OCI-LY7 (cell line): ENCODE results near the gene DXO. TPM values are rescaled to one million over a fixed set of nuclear protein-coding genes. Genes with fewer than 3 reads are reported as not detected.

ENCODE experiments used
- BruUV-seq: library from RNA; stranded (reverse); fragments of 400-500 nt; replicated peaks from 2 replicates; lab custom pipeline; 2021; lab: Mats Ljungman, UMichigan
- CTCF ChIA-PET: fragments of 300-600 bp; sonication (Branson Sonifier 250); formaldehyde crosslinking; loops from one replicate; lab custom pipeline; 2022; ENCODE audit warnings: antibody characterized with exemption; ENCODE audit not compliant: unreplicated experiment; lab: Charles Lee
- POLR2A ChIA-PET: fragments of 300-600 bp; sonication (Branson Sonifier 250); formaldehyde crosslinking; loops from one replicate; lab custom pipeline; 2022; ENCODE audit warnings: antibody characterized with exemption; lab: Charles Lee
- DNase-seq: peaks from one replicate; pipeline ENCODE4 v3.0.0-alpha.2; 2015; ENCODE audit warnings: low spot score
- H2AFZ ChIP-seq: fragments of 200-600 bp; sonication (generic), shearing (Covaris generic); 2 replicates; pipeline ENCODE4 v1.6.1; 2014; ENCODE audit warnings: mild to moderate bottlenecking, antibody characterized with exemption, low read length, moderate library complexity
- H3K27ac ChIP-seq: fragments of 200-600 bp; sonication (generic); 2 replicates; pipeline ENCODE4 v1.5.1; 2014; ENCODE audit warnings: mixed run types, low read depth, mild to moderate bottlenecking, moderate library complexity, low read length, inconsistent platforms; ENCODE audit not compliant: poor library complexity, severe bottlenecking
- H3K36me3 ChIP-seq: fragments of 200-600 bp; sonication (generic); 2 replicates; pipeline ENCODE4 v1.6.1; 2014; ENCODE audit warnings: mild to moderate bottlenecking, antibody characterized with exemption, low read length, moderate library complexity, mixed read lengths; ENCODE audit not compliant: insufficient read depth
- H3K4me1 ChIP-seq: fragments of 200-600 bp; sonication (generic); 2 replicates; pipeline ENCODE4 v1.5.1; 2014; ENCODE audit warnings: mild to moderate bottlenecking, low read length; ENCODE audit not compliant: insufficient read depth, poor library complexity, severe bottlenecking
- H3K4me2 ChIP-seq: fragments of 200-600 bp; sonication (generic); 2 replicates; pipeline ENCODE4 v1.6.1; 2014; ENCODE audit warnings: mild to moderate bottlenecking, low read length
- H3K4me3 ChIP-seq: fragments of 200-600 bp; sonication (generic); 2 replicates; pipeline ENCODE4 v1.5.1; 2014; ENCODE audit warnings: mild to moderate bottlenecking, low read depth, low read length; ENCODE audit not compliant: poor library complexity, severe bottlenecking
- H3K79me2 ChIP-seq: fragments of 200-600 bp; sonication (generic); 2 replicates; pipeline ENCODE4 v1.6.1; 2016; ENCODE audit warnings: low read depth, mild to moderate bottlenecking, low read length, moderate library complexity, mixed read lengths; ENCODE audit not compliant: insufficient read depth
- H3K9me2 ChIP-seq: fragments of 200-600 bp; sonication (generic); 2 replicates; pipeline ENCODE4 v1.6.1; 2016; ENCODE audit warnings: mild to moderate bottlenecking, low read length, mixed read lengths; ENCODE audit not compliant: insufficient read depth
- H3K9me3 ChIP-seq: fragments of 200-600 bp; sonication (generic); 2 replicates; pipeline ENCODE4 v1.6.1; 2014; ENCODE audit warnings: mild to moderate bottlenecking, mixed run types, low read length, mixed read lengths
- H4K20me1 ChIP-seq: fragments of 200-600 bp; sonication (generic); 2 replicates; pipeline ENCODE4 v1.6.1; 2014; ENCODE audit warnings: mild to moderate bottlenecking, antibody characterized with exemption, low read length, moderate library complexity, mixed read lengths; ENCODE audit not compliant: insufficient read depth
- EZH2phosphoT487 ChIP-seq: fragments of 200-600 bp; sonication (generic); IDR thresholded peaks from 2 replicates; pipeline ENCODE4 v1.6.1; 2018; ENCODE audit warnings: low read depth, borderline replicate concordance, mild to moderate bottlenecking, mixed run types, antibody characterized with exemption, low read length, moderate library complexity, mixed read lengths
- intact Hi-C: fragments of 100-400 bp; cut with micrococcal nuclease; formaldehyde crosslinking; loops from one replicate; pipeline ENCODE4 v1.10.0; 2022; ENCODE audit not compliant: unreplicated experiment
- total RNA-seq, 2 experiments: library from RNA; depleted of rRNA in 1 of 2; stranded (reverse); fragments of >200 nt in 1 of 2; shearing (Covaris generic) in 1 of 2; gene quantifications; 2 replicates each; pipeline ENCODE4 v1.2.3, GENCODE V29; 2014 to 2022
- TF ChIP-seq, protein P1 (sequence below): fragments of 200-600 bp; sonication (generic); conservative IDR thresholded peaks from 2 replicates; pipeline ENCODE4 v1.5.1; 2014; ENCODE audit warnings: mild to moderate bottlenecking, antibody characterized with exemption, low read length, moderate library complexity, mixed read lengths

The DXO gene
- total RNA-seq, 2 experiments from 2014 or later: 17.5 to 36.5 TPM

DNA sequence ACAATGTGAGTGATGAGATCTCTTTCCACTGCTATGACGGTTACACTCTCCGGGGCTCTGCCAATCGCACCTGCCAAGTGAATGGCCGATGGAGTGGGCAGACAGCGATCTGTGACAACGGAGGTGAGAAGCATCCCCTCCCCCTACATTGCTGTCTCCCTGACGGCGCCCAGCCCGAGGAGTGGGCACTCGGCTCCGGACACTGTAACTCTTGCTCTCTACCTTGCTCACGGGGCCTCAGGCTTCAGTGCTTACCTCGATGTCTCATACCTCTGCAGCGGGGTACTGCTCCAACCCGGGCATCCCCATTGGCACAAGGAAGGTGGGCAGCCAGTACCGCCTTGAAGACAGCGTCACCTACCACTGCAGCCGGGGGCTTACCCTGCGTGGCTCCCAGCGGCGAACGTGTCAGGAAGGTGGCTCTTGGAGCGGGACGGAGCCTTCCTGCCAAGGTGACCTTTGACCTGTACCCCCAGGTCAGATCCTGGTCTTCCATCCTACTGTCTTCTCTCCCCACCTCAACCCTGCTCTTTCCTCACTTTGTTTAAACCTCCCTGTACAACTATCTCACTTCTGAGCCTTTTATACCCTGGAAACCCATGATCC is 24.8 kb downstream of the DXO start:
- H3K36me3 ChIP-seq: peaks cover 15% of the 10 kb centered on the region; the same call in 1 of the 2 replicates
- no peak overlapping the region for H3K4me2 ChIP-seq
- H3K9me2 ChIP-seq: no peaks in the 10 kb centered on the region
- H3K4me1 ChIP-seq: no peaks in the 10 kb centered on the region
- BruUV-seq: no TSS peak
- DNase-seq: no peak
- no peaks in the 10 kb centered on the region for H4K20me1 ChIP-seq
- ChIA-PET POLR2A (no interaction called here), CTCF (no interaction called here)
- H3K4me3 ChIP-seq: no peak overlapping the region
- no peak overlapping the region for H2AFZ ChIP-seq
- intact Hi-C loops: no loop called here
- no peaks in the 10 kb centered on the region for H3K79me2 ChIP-seq
- TF ChIP-seq EZH2phosphoT487: no peak
- TF ChIP-seq, protein P1, sequence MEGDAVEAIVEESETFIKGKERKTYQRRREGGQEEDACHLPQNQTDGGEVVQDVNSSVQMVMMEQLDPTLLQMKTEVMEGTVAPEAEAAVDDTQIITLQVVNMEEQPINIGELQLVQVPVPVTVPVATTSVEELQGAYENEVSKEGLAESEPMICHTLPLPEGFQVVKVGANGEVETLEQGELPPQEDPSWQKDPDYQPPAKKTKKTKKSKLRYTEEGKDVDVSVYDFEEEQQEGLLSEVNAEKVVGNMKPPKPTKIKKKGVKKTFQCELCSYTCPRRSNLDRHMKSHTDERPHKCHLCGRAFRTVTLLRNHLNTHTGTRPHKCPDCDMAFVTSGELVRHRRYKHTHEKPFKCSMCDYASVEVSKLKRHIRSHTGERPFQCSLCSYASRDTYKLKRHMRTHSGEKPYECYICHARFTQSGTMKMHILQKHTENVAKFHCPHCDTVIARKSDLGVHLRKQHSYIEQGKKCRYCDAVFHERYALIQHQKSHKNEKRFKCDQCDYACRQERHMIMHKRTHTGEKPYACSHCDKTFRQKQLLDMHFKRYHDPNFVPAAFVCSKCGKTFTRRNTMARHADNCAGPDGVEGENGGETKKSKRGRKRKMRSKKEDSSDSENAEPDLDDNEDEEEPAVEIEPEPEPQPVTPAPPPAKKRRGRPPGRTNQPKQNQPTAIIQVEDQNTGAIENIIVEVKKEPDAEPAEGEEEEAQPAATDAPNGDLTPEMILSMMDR: no peak
- no peaks in the 10 kb centered on the region for H3K9me3 ChIP-seq
- H3K27ac ChIP-seq: no peak overlapping the region

DNA sequence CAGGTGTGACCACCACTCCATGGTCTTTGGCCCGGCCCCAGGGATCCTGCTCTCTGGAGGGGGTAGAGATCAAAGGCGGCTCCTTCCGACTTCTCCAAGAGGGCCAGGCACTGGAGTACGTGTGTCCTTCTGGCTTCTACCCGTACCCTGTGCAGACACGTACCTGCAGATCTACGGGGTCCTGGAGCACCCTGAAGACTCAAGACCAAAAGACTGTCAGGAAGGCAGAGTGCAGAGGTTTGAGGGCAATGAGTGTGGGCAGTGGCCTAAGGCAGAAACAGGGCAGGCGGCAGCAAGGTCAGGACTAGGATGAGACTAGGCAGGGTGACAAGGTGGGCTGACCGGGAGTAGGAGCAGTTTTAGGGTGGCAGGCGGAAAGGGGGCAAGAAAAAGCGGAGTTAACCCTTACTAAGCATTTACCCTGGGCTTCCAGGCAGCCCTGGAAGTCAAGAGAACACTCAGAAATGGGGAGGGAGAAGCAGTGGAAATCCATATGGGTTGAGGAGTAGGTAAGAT is 25.5 kb downstream of the DXO start:
- no peak for TF ChIP-seq EZH2phosphoT487
- no peak for DNase-seq
- Histone ChIP-seq H3K27ac (no peak overlapping the region), H3K79me2 (no peaks in the 10 kb centered on the region), H3K4me3 (no peak overlapping the region), H3K36me3 (peaks cover 8% of the 10 kb centered on the region; the same call in 1 of the 2 replicates), H3K4me1 (no peaks in the 10 kb centered on the region), H3K9me3 (no peaks in the 10 kb centered on the region), H4K20me1 (no peaks in the 10 kb centered on the region), H3K9me2 (no peaks in the 10 kb centered on the region), H3K4me2 (no peak overlapping the region), H2AFZ (no peak overlapping the region)
- CTCF ChIA-PET: no interaction called here
- POLR2A ChIA-PET: no interaction called here
- no TSS peak for BruUV-seq
- intact Hi-C loops: no loop called here

DNA sequence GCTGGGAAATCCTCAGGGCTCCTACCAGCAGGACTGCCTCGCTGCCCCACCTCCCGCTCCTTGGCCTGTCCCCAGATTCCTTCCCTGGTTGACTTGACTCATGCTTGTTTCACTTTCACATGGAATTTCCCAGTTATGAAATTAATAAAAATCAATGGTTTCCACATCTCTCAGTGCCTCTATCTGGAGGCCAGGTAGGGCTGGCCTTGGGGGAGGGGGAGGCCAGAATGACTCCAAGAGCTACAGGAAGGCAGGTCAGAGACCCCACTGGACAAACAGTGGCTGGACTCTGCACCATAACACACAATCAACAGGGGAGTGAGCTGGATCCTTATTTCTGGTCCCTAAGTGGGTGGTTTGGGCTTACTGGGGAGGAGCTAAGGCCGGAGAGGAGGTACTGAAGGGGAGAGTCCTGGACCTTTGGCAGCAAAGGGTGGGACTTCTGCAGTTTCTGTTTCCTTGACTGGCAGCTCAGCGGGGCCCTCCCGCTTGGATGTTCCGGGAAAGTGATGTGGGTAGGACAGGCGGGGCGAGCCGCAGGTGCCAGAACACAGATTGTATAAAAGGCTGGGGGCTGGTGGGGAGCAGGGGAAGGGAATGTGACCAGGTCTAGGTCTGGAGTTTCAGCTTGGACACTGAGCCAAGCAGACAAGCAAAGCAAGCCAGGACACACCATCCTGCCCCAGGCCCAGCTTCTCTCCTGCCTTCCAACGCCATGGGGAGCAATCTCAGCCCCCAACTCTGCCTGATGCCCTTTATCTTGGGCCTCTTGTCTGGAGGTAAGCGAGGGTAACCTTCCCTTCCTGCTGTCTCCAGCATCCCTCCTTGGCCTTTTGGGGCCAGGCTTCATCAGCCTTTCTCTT is 26.2 kb downstream of the DXO start, which contains the start of gene CFB:
TSS of gene CFB (plus strand) at position 589 of the 863 bp plus-strand sequence. CDS start at position 716, 127 bp downstream.
- Histone ChIP-seq H3K79me2 (no peaks in the 10 kb centered on the region), H3K9me3 (no peaks in the 10 kb centered on the region), H3K4me2 (no peak within 1 kb of the TSS), H4K20me1 (no peaks in the 10 kb centered on the region), H3K27ac (no peak within 1 kb of the TSS), H3K4me3 (no peak within 1 kb of the TSS), H2AFZ (no peak within 1 kb of the TSS), H3K36me3 (0 out of 2 replicates have a peak, but pooled peaks cover under 1% of the 10 kb centered on the region), H3K4me1 (no peaks in the 10 kb centered on the region), H3K9me2 (no peaks in the 10 kb centered on the region)
- BruUV-seq: no TSS peak
- no peak for TF ChIP-seq EZH2phosphoT487
- TF ChIP-seq, protein P1: no peak
- CTCF ChIA-PET: no interaction called here
- intact Hi-C loops: no loop called here
- DNase-seq: no peak
- POLR2A ChIA-PET: no interaction called here
